KBM-7 (cell line): ENCODE data around the gene MADCAM1.
A peak's percentile ranks its signal among the peaks of the same experiment; 100 is the strongest.

ENCODE experiments used
- DNase-seq: peaks from one replicate; pipeline ENCODE4 v3.0.0-alpha.2; 2015
- in situ Hi-C: fragments of 300-500 bp; cut with MboI; formaldehyde crosslinking; loops from 2 replicates; pipeline ENCODE4 v1.14.3; 2020; ENCODE audit warnings: low sequenced_read_pairs, low pct_unique_long_range_greater_than_20kb, mixed read lengths

The MADCAM1 gene

DNA sequence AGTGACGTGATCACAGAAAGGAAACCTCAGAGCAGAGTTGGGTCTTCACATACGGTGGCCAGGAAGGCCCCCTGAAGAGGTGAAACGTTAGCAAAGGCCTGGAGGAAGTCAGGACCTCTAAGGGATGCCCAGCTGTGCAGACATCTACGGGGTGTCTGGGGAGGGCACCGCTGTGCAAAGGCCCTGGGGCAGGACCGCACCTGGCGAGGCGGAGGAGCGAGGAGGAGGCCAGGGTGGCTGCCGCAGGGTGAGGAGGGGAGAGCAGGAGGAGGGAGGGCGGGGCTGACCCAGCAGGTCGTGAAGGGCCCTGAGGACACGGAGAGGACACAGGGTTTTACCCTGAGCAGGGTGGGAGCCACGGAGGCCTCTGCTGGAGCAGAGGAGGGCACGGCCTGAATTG, 11.8 kb upstream of the MADCAM1 start:
- DNase-seq: no peak
- in situ Hi-C loops: no loop called here

DNA sequence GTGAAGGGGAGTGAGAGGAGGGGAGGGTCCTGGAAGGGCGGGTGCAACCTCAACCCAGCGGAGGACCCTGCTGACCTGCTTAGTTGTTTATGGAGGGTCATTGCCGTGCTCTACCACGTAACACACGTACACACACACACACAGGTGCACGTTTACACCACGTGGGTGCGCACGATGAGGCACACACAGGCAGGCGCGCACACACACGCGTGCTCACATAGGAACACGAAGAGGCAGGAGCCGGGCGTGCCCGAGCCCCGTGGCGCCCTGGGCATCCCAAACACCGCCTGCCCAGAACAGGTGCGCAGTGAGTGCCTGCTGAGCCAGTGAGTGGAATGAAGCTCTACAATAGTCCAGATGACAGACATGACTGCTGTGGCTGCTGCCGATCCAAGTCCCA, 11.2 kb upstream of the MADCAM1 start:
- in situ Hi-C loops: no loop called here
- DNase-seq: no peak

DNA sequence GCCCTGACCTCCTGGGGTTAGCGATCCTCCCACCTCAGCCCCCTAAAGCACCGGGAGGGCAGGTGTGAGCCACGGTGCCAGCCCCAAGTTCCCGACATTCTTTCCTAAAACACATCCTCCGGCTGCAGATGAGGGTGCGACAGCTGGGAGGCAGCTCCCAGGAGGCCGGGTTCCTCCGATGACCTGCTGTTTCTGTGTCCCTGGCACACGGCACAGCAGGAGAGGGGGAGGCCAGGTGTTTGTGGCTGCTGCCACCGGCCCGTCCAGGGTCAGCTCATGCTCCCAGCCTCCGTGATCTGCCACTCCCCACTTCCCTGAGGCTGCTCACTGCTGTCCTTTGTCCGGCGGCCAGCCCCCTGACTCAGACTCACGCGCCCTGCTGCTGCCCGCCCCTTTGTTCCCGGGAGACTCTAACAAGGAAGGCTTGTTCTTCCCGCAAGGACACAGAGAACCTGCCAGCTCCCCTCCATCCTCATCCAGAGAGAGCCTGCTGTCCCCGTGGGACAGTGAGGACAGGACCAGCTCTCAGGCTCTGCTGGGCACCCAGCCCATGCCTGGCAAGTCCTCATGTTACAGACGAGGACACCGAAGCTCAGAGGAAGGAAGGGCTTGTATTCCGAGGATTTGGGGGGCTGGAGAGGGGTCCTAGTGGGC, 10.6 kb upstream of the MADCAM1 start:
- DNase-seq: no peak

DNA sequence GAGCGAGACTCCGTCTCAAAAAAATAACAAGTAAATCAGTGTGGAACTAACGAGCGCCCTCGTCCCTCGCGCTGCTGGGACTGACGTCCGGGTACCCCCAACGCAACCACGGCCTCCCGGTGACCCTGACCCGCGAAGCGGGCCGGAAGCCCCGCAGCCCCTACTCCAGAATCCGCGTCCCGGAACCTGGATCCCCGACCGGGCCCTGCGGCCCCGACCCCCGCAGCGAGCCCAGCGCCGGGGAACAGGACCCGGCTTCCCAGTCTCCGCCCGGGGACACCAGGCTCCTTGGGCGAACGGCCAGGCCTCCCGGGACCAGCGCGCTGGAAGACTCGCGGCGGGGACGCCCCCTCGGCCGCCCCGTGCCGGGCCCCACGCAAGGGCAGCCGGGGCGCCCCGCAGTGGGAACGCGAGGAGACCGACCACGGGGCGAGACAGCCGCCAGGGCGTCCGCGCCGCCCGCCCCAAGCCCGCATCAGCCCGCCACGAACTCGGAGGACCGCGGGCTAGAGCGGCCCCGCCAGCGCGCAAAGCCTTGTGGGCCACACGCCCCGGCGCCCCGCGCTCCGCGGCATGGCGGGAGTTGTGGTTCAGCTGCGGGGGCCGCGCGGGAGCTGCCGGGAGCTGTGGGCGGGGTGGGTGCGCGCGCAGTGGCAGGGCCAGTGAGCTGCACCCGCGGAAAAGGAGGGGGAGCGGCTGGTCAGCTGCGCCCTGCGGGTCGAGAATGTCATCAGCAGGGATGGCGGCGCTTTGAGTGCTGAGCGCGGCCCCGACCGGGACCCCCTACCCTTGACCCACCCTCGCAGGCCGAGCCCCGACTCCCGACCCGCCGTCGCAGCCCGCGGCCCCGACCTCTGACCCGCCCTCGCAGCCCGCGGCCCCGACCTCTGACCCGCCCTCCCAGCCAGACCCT, 7.5 kb upstream of the MADCAM1 start:
- in situ Hi-C loops: no loop called here
- peak; percentile 86 for DNase-seq

More for the DNA sequence above, 10.6 kb upstream of the MADCAM1 start:
- in situ Hi-C loops: no loop called here

DNA sequence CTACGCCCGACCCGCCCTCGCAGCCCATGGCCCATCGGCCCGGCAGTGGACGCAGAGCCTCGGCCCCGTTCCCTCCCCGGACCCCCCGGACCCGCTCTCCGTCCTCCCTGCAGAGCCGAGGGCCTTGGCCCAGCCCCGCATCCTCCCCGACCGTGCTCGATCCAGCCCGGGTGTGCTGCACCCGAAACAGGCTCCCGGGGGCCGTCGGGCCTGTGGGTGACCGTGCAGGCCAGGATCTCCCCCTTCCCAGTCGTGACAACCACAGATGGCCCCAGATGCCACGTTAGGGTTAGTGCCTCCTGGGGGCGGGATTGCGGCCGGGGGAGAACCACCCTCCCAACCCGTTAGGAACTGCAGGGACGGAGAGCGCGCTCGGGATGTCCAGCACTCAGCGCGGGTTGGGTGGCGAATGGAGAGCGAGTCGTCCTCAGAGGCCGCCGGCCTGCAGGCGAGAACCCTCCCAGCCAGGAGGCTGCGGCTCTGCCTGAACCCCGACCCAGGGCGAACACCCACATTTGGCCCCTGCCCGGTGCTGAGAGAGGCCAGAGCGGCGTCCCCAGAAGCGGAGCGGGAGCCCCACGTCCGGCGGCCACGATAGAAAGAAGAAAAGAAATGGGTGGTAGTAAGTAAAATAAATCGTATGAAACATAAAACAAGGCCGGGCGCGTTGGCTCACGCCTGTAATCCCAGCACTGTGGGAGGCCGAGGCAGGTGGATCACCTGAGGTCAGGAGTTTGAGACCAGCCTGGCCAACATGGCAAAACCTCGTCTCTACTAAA, 6.7 kb upstream of the MADCAM1 start:
- in situ Hi-C loops: no loop called here
- DNase-seq: no peak

DNA sequence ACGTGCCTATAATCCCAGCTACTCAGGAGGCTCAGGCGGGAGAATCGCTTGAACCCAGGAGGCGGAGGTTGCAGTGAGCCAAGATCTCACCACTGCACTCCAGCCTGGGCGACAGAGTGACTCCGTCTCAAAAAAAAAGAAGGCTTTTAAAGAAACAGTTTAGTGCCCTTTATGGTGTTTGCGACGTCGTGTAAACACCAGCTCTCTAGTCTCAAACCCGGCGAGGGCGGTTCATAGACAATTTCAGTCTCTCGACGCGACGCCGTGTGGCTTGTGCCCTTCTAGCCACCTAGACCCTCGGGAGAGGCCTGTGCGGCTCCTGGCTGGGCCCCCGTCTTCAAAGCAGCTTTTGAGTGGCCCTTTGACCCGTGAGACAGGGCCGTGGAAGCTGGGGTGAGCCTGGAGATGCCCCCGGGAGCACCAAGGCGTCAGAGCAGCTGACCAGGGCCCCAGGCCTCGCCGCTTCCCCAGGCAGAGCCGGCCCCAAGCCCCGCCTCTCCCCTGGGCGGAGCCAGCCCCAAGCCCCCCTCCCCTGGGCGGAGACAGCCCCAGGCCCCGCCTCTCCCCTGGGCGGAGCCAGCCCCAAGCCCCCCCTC, 5.0 kb upstream of the MADCAM1 start:
- in situ Hi-C loops: no loop called here
- DNase-seq: no peak

DNA sequence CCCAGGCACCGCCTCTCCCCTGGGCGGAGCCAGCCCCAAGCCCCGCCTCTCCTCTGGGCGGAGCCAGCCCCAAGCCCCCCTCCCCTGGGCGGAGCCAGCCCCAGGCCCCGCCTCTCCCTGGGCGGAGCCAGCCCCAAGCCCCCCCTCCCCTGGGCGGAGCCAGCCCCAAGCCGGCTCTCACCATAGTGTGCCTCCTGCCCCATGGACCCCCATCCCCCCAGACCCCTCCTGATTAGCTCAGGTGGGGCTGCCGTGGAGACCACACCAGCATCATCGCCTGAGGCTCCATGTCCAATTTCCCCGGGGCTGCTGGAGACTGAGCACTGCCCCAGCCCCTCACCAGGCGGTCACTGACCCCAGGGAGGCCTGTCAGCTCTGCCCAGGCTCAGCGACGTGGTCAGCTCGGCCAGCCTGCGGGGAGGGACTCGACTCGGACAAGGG, 4.2 kb upstream of the MADCAM1 start:
- no peak for DNase-seq
- in situ Hi-C loops: no loop called here

DNA sequence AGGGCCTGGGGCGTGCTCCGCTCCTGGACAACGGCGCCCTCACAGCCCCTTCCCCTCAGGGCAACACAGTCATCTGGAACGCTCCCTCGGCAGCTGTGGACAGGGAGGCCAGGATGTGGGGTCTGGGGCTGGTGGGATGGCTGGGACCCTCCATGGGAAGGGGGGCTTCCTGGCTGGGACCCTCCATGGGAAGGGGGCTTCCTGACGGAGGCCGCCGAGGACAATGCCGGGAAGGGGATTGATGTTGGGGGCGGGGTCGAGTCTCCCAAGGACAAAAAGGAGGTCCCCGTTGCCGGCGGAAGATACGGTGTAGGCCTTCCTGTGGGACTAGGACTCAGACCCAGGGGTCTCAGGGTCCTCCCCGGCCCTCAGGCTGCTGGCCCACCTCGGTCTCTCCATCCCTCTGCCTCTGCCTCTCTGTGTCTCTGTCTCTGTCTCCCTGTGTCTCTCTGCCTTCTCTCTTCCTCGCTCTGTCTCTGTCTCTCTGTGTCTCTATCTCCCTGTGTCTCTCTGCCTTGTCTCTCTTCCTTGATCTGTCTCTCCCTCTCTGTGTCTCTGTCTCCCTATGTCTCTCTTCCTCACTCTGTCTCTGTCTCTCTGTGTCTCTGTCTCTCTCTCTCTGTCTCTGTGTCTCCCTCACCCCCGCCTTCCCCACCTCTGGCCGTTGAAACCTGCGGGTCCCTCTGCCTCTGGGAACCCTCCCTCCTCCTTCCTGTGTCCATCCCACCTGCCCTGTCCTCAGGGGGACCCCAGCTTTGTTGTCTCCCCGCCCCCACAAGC, 2.7 kb upstream of the MADCAM1 start:
- no peak for DNase-seq
- in situ Hi-C loops: no loop called here

DNA sequence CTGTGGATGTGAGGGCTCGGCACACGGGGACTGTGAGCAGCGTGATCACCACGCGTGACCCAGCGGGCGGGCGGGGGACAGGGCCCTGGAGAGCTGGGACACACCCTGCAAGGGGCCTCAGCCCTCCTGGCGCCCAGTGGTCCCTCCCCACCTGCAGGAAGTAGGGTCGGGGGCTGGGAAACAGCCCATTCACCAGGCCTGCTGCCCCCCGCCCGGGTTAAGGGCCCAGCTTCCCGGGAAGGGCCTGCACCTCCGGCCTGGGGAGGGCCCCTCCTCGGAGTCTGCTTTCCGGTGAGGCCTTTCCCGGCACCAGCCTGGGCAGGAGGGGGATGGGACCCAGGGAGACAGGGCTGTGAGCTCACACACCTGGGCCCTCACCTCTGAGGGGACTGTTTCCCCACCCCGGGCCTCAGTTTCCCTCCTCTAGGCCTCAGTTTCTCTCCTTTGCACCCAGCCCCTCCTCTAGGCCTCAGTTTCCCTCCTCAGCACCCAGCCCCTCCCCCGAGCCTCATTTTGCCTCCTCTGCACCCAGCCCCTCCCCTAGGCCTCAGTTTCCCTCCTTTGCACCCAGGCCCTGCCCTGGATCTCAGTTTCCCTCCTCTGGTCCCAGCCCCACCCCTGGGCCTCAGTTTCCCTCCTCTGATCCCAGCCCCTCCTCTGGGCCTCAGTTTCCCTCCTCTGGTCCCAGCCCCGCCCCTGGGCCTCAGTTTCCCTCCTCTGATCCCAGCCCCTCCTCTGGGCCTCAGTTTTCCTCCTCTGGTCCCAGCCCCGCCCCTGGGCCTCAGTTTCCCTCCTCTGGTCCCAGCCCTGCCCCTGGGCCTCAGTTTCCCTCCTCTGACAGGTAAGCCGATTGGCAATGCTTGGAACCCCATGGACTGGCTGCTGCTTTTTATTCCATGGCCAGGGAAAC, 1.9 kb upstream of the MADCAM1 start:
- DNase-seq: no peak
- in situ Hi-C loops: no loop called here

DNA sequence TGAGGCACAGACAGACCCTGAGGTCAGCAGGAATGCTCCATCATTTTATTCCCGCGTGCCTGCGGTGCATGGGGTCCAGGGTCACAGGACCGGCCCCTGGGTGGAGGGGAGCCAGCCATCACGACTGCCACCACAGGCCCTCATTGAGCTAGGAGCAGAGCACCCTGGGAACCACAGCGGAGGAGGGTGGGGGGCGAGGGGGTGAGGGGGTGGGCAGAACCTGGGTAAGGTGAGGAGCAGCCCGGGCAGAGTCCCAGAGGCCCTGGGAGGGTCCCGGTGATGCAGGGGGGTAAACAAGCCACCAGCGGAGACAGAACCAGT, 1.2 kb upstream of the MADCAM1 start:
- DNase-seq: no peak
- in situ Hi-C loops: no loop called here

DNA sequence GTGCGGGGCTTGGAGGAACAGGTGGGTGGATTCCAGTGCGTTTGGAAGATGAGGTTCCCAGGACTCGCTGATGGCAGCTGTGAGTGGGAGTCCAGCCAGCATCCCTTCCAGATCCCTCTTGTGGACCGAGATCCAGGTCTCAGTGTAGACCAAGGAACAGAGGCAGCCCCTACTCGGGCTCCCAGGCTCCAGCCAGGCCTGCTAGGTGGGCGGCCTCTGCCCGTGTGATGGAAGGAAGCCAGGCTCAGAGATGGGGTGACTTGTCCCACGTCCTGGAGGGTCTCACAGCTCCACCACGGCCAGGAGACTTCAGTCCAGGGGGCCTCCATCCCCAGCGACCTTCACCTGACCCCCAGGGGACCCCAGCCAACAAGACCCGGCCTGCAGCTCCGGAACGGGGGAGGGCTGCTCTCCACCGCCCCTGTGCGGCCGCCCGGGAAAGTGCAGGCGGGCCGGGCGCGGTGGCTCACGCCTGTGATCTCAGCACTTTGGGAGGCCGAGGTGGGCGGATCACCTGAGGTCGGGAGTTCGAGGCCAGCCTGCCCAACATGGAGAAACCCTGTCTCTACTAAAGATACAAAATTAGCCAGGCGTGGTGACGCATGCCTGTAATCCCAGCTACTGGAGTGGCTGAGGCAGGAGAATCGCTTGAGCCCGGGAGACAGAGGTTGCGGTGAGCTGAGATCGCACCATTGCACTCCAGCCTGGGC, 729 bp upstream of the MADCAM1 start:
- peak; percentile 72 for DNase-seq
- in situ Hi-C loops: no loop called here

DNA sequence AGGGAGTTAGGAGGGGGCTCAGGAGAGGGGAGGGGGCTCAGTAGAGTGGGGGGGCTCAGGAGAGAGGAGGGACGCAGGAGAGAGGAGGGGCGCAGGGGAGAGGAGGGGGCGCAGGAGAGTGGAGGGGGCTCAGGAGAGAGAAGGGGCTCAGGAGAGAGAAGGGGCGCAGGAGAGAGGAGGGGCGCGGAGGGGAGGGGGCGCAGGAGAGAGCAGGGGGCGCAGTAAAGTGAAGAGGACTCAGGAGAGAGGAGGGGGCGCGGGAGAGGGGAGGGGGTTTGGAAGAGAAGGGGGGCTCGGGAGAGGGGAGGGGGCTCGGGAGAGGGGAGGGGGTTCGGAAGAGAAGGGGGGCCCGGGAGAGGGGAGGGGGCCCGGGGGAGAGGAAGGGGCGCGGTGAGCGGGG, 700 bp downstream of the MADCAM1 start:
- in situ Hi-C loops: no loop called here
- DNase-seq: no peak

DNA sequence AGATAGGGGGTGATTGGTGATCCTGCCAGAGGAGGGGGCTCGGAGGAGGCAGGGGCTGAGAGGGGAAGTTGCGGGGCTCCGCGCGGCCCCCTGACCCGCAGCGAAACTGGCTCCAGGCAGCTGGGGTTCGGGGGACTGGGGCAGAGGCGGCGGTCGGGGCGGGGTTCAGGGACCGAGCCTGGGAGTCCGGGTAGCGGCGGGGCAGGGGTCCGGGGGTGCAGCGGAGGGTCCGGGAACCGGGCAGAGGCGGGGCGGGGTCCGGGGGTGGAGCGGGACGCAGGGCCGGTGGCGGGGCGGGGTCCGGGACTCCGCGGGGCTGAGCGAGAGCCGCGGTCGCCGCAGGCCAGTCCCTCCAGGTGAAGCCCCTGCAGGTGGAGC, 1.2 kb downstream of the MADCAM1 start:
- DNase-seq: no peak
- in situ Hi-C loops: no loop called here

DNA sequence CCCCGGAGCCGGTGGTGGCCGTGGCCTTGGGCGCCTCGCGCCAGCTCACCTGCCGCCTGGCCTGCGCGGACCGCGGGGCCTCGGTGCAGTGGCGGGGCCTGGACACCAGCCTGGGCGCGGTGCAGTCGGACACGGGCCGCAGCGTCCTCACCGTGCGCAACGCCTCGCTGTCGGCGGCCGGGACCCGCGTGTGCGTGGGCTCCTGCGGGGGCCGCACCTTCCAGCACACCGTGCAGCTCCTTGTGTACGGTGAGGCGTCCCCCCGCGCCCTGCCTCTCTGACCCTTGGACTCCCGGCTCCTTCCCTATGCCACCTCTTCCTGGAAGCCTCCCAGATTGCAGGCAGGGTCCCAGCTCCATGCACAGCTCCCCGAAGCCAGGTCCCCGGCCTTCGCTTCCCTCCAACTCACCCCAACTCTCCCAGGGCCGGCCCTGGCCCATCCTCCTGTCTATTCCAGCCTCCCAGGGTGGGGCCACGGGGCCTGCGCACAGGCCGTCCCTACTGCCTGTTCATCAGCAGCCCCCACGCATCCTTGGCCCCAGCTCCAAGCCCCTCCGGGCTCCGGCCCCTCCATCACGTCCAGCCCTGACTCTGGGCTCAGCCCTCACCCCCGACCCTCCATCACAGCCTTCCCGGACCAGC, 1.7 kb downstream of the MADCAM1 start:
- in situ Hi-C loops: no loop called here
- DNase-seq: no peak

DNA sequence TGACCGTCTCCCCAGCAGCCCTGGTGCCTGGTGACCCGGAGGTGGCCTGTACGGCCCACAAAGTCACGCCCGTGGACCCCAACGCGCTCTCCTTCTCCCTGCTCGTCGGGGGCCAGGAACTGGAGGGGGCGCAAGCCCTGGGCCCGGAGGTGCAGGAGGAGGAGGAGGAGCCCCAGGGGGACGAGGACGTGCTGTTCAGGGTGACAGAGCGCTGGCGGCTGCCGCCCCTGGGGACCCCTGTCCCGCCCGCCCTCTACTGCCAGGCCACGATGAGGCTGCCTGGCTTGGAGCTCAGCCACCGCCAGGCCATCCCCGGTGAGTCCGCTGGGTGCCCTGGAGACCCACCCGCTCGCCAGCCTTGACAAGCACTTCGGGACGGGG, 2.2 kb downstream of the MADCAM1 start:
- in situ Hi-C loops: no loop called here
- no peak for DNase-seq

DNA sequence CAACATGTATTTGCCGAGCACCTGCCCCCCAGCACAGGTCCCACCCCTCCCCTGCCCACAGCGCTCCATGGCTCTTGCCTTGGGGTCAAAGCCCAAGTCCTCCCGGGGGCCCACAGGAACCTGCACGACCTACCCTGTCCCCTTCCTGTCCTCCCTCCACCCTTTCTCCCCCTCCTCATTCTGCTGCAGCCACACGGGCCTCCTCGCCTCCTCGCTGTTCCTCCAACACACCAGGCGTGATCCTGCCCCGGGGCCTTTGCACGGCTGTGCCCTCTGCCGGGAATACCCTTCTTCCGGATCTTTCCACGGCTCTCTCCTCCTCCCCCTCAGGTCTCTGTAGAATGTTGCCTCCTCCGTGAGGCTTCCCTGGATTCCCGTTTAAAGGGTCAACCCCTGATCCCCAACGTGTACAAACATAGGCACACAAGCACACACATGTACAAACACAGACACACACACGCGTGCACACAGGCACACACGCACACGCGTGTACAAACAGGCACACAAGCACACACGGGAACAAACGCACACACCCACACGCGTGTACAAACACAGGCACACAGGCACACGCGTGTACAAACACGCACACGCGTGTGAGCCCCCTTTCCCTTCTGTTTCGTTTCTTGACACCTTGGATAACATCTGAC, 2.8 kb downstream of the MADCAM1 start:
- in situ Hi-C loops: no loop called here
- no peak for DNase-seq

DNA sequence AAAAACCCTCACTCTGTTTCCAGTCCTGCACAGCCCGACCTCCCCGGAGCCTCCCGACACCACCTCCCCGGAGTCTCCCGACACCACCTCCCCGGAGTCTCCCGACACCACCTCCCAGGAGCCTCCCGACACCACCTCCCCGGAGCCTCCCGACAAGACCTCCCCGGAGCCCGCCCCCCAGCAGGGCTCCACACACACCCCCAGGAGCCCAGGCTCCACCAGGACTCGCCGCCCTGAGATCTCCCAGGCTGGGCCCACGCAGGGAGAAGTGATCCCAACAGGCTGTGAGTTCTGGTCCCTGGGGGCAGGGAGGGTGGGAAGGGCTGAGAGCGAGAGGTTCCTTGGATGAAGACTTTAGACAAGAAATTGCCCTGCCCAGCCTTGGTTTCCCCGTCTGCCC, 5.4 kb downstream of the MADCAM1 start:
- DNase-seq: no peak
- in situ Hi-C loops: no loop called here
